AG04450 (cell line): ENCODE results near the gene OR1N1. TPM values are rescaled to one million over a fixed set of nuclear protein-coding genes. Genes with fewer than 3 reads are reported as not detected.

Source experiments
- CTCF ChIA-PET: fragments of 300-600, 350-600 bp; formaldehyde crosslinking; extraction: SDS; loops from one replicate; lab custom pipeline; 2022; ENCODE audit warnings: antibody characterized with exemption, inconsistent platforms; lab: Charles Lee
- POLR2A ChIA-PET: fragments of 350-600 bp; formaldehyde crosslinking; extraction: SDS; loops from one replicate; lab custom pipeline; 2021; ENCODE audit warnings: antibody characterized with exemption, inconsistent platforms; lab: Yijun Ruan, JAX
- DNase-seq: peaks from one replicate; pipeline ENCODE4 v3.0.0-alpha.2; 2011; ENCODE audit warnings: low read depth, low spot score
- H3K27ac ChIP-seq: one replicate; pipeline ENCODE4 v1.5.1; 2012; ENCODE audit warnings: low read depth, low read length, control low read depth
- H3K27me3 ChIP-seq: one replicate; pipeline ENCODE4 v1.6.0; 2012; ENCODE audit warnings: low read length; ENCODE audit not compliant: control insufficient read depth, insufficient read depth
- H3K4me3 ChIP-seq: 2 replicates; pipeline ENCODE4 v1.5.1; 2011; ENCODE audit warnings: mild to moderate bottlenecking, low read depth, low read length, control low read depth
- H3K9me3 ChIP-seq: 2 replicates; pipeline ENCODE4 v1.5.1; 2012; ENCODE audit warnings: low read length; ENCODE audit not compliant: control insufficient read depth, insufficient read depth
- polyA plus RNA-seq: library from polyadenylated mRNA; depleted of rRNA; stranded (reverse); fragments of >200 nt; gene quantifications from 2 replicates; pipeline ENCODE4 v1.2.3, GENCODE V29; 2011
- TF ChIP-seq, protein P1 (sequence below): IDR thresholded peaks from 2 replicates; pipeline ENCODE4 v1.5.1; 2011; ENCODE audit warnings: low read depth, low read length, control low read depth, inconsistent platforms

The OR1N1 gene
- polyA plus RNA-seq, 1 experiment, result not detected

DNA sequence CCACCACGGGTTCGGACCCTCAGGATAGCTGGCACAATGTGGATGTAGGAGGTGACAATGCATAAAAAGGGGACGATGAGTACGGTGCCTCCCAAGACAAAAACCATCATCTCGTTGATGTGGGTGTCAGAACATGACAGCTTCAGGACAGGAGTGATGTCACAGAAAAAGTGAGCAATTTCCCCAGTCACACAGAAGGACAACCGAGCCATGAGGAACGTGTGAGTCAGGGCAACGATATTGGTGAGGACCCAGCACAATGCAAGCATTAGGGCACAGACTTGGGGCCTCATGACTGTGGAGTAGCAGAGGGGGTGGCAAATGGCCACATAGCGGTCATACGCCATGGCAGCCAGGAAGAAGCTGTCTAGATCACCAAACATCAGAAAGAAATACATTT, 491 bp downstream of the OR1N1 start:
- CTCF ChIA-PET, result no interaction called here
- H3K27me3 ChIP-seq, result no peaks in the 10 kb centered on the region
- POLR2A ChIA-PET, result no interaction called here
- H3K9me3 ChIP-seq, result no peaks in the 10 kb centered on the region
- DNase-seq, result no peak
- H3K27ac ChIP-seq, result no peak overlapping the region
- TF ChIP-seq, protein P1, sequence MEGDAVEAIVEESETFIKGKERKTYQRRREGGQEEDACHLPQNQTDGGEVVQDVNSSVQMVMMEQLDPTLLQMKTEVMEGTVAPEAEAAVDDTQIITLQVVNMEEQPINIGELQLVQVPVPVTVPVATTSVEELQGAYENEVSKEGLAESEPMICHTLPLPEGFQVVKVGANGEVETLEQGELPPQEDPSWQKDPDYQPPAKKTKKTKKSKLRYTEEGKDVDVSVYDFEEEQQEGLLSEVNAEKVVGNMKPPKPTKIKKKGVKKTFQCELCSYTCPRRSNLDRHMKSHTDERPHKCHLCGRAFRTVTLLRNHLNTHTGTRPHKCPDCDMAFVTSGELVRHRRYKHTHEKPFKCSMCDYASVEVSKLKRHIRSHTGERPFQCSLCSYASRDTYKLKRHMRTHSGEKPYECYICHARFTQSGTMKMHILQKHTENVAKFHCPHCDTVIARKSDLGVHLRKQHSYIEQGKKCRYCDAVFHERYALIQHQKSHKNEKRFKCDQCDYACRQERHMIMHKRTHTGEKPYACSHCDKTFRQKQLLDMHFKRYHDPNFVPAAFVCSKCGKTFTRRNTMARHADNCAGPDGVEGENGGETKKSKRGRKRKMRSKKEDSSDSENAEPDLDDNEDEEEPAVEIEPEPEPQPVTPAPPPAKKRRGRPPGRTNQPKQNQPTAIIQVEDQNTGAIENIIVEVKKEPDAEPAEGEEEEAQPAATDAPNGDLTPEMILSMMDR, result no peak
- H3K4me3 ChIP-seq, result no peak overlapping the region

DNA sequence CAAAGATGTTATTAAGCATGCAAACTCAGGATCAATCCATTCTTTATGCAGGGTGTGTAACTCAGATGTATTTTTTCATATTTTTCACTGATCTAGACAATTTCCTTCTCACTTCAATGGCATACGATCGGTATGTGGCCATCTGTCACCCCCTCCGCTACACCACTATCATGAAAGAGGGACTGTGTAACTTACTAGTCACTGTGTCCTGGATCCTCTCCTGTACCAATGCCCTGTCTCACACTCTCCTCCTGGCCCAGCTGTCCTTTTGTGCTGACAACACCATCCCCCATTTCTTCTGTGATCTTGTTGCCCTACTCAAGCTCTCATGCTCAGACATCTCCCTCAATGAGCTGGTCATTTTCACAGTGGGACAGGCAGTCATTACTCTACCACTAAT, 7.7 kb downstream of the OR1N1 start:
- H3K9me3 ChIP-seq, result no peaks in the 10 kb centered on the region
- no peak for DNase-seq
- no peaks in the 10 kb centered on the region for H3K27me3 ChIP-seq
- POLR2A ChIA-PET, result no interaction called here
- H3K4me3 ChIP-seq, result no peak overlapping the region
- H3K27ac ChIP-seq, result no peak overlapping the region
- TF ChIP-seq, protein P1, result no peak
- CTCF ChIA-PET, result no interaction called here

DNA sequence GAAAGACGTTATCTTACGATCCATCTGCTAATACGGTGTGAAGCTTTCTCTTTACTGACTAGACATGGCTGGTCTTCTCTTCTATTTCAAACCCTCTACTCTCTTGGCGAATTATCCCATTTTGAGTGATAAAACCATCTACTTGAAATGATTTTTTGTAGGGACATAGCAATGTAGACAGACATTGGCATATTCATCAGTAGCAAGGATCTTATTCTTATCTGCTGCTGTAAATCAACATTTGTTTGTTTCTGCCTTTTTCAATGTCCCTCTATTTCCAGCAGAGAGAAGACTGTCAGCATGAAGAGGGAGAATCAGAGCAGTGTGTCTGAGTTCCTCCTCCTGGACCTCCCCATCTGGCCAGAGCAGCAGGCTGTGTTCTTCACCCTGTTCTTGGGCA, 8.3 kb downstream of the OR1N1 start, which contains the start of gene OR1J4:
Gene OR1J4 (plus strand): TSS at position 301 of the 400 bp plus-strand sequence. CDS start 0 bp downstream, at position 301.
- H3K27me3 ChIP-seq, result no peaks in the 10 kb centered on the region
- H3K4me3 ChIP-seq, result no peak within 1 kb of the TSS
- CTCF ChIA-PET, result no interaction called here
- POLR2A ChIA-PET, result no interaction called here
- TF ChIP-seq, protein P1, result no peak
- no peak within 1 kb of the TSS for H3K27ac ChIP-seq
- H3K9me3 ChIP-seq, result no peaks in the 10 kb centered on the region
- DNase-seq, result no peak

DNA sequence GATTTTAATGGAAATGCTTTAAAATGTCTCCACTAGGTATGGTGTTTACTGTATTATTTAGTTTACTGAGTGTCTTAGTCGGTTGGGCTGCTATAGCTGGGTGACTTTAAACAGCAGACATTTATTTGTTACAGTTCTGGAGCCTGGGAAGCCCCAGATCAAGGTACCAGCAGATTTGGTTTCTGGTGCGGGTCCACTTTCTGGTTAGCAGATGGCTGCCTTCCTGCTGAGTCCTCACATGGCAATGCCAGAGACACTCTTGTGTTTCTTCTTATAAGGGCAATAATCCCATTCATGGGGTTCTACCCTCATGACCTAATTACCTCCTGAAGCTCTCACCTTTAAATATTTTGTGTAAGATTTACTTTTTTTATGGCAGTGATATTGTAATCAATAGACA, 8.9 kb downstream of the OR1N1 start:
- CTCF ChIA-PET, result interaction anchor here (1.1 kb wide), 1 partner anchor 19 kb away, joined by 6 read pairs; no protein-coding TSS in a partner anchor

DNA sequence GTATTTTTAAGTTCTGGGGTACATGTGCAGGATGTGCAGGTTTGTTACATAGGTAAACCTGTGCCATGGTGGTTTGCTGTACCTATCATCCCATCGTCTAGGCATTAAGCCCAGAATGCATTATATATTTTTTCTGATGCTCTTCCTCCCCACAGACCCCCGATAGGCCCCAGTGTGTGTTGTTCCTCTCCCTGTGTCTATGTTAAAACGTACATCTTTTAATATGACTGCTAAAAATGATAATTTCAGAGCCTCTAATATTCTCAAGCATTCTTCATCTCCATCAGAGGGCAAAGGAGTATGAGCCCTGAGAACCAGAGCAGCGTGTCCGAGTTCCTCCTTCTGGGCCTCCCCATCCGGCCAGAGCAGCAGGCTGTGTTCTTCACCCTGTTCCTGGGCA, 16.6 kb downstream of the OR1N1 start, which contains the start of gene OR1J2:
Gene OR1J2 (plus strand): TSS at position 301 of the 400 bp plus-strand sequence. CDS start 0 bp downstream, at position 301.
- Histone ChIP-seq H3K9me3 (no peaks in the 10 kb centered on the region), H3K4me3 (no peak within 1 kb of the TSS), H3K27ac (no peak within 1 kb of the TSS), H3K27me3 (no peaks in the 10 kb centered on the region)
- TF ChIP-seq, protein P1, result no peak
- no peak for DNase-seq
- ChIA-PET POLR2A (no interaction called here), CTCF (interaction anchor here (1.5 kb wide), 1 partner anchor 12 kb away, joined by 10 read pairs; no protein-coding TSS in a partner anchor)

More for the DNA sequence above, 8.9 kb downstream of the OR1N1 start:
- TF ChIP-seq, protein P1, result no peak
- no peak overlapping the region for H3K4me3 ChIP-seq
- H3K27me3 ChIP-seq, result no peaks in the 10 kb centered on the region
- no peak for DNase-seq
- POLR2A ChIA-PET, result no interaction called here
- no peaks in the 10 kb centered on the region for H3K9me3 ChIP-seq
- H3K27ac ChIP-seq, result no peak overlapping the region
